ENCODE results near the gene SAMM50. TPM values are rescaled to one million over a fixed set of nuclear protein-coding genes. Genes with fewer than 3 reads are reported as not detected.

SAMM50 gene
- polyA plus RNA-seq, 4 donors = 45.4 to 66.9 (median 56.4) TPM

DNA sequence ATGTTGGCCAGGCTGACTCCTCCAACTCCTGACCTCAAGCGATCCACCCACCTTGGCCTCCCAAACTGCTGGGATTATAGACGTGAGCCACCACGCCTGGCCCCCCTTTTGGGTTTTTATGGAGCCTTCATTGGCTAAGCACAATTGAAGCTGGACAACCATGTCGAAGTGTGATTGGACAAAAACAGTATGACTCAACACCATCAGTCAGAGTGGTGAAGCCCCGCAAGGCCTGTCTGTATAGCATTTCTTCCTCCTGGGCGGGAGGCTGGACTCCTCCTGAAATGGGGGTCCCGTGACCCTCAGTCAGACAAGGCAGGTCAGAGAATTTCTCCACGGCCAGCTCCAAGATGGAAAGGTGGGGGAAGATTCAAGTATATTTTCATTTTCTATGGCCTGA, 65.7 kb downstream of the SAMM50 start:
- H3K4me3 ChIP-seq (ENCODE audit: low read depth in 1 of 3, low read length in 3 of 3) = no peak overlapping the region
- H3K27ac ChIP-seq (ENCODE audit: low read depth in 1 of 3, low read length in 2 of 3) = no peak overlapping the region
- 88 to 96% (median 94%) methylated on average over 8 of the region's 8 CpGs for WGBS, 3 donors
- FAIRE-seq (no peak), DNase-seq (no peak)
- no peaks in the 10 kb centered on the region for H3K9me3 ChIP-seq (ENCODE audit: control insufficient read depth in 2 of 2, insufficient read depth in 1 of 2, low read depth in 1 of 2, low read length in 1 of 2)
- H3K4me1 ChIP-seq (ENCODE audit: control insufficient read depth in 3 of 3, insufficient read depth in 2 of 3, low read depth in 1 of 3, low read length in 2 of 3) = peaks cover 0 to 5% (median 2%) of the 10 kb centered on the region in 3 donors
- H3K36me3 ChIP-seq (ENCODE audit: control insufficient read depth in 3 of 3, insufficient read depth in 2 of 3, low read depth in 1 of 3, low read length in 3 of 3) = no peaks in the 10 kb centered on the region
- H3K27me3 ChIP-seq (ENCODE audit: control insufficient read depth in 3 of 3, insufficient read depth in 3 of 3, low read length in 3 of 3) = no peaks in the 10 kb centered on the region

DNA sequence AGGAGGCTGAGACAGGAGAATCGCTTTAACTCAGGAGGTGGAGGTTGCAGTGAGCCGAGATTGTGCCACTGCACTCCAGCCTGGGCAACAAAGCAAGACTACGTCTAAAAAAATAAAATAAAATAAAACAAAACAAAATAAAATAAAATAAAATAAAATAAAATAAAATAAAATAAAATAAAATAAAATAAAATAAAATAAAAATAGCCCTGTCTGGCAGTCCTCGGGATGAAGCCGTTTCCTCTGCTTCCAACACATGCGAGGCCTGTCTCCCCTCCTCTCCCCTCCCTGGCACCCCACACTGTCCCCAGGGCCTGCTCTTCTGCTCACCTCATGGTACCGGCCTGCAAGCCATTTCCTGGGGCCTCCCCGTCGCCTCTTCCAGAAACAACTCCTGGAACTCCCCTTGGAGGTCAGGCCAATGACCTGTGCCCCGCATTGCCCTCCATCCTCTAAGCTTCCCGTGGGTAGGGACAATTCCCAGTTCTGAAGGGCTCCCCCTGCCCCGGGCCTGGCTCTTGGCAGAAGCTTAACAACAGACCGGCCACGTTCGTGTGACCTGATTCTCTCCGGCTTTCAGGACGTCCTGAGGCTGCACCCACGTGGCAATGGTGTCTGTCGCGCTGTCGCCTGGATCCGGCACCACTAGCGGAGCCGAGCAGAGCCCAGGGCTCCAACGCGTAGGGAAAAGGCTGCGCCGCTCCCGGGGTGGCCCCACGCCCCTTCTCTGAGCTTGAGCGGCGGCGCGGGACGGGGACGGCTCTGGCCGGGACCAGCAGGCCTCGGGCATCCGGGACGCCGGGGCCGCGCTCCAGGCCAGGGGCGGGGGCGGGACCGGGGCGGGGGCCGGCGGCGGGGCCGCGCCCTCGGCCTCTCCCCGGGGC, 68.4 kb downstream of the SAMM50 start:
- no peaks in the 10 kb centered on the region for H3K36me3 ChIP-seq (ENCODE audit: control insufficient read depth in 3 of 3, insufficient read depth in 2 of 3, low read depth in 1 of 3, low read length in 3 of 3)
- WGBS, 3 donors = 10 to 18% (median 15%) methylated on average over 33 to 54 of the region's 54 CpGs
- peak overlapping the region in 1 of 3 donors; percentile 62 for H3K27ac ChIP-seq (ENCODE audit: low read depth in 1 of 3, low read length in 2 of 3)

DNA sequence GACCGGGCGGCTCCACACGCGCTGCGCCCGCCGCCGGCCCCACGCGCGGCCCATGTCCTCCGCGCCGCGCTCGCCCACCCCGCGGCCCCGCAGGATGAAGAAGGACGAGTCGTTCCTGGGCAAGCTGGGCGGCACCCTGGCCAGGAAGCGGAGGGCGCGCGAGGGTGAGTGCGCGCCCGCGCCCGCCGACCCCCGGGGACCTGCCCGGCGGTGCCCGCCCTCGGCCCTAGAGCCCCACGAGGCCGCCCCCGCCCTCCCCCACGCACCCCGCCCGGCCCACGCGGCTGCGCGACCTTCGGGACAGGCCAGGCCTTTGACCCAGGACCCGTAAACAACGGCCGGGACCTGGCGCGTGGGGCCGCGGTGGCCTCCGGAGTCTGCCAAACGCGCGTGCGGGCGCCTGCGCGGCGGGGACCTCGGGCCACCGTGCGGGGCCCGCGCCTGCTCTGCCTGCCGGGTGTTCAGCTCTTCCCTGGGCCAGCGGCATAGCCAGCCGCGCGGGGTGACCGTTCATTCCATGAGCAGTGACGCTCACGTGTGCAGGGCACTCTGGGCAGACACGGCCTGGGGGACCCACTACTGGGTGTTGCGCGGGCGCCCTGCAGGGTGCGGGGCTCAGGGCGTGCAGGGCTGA, 69.2 kb downstream of the SAMM50 start, which contains the start of gene PARVB:
TSS of gene PARVB (plus strand) at position 15 of the 634 bp plus-strand sequence. CDS start at position 53, 38 bp downstream.
- 2 to 11% (median 5%) methylated on average over 25 to 83 of the region's 83 CpGs for WGBS, 3 donors
- H3K36me3 ChIP-seq (ENCODE audit: control insufficient read depth in 3 of 3, insufficient read depth in 2 of 3, low read depth in 1 of 3, low read length in 3 of 3) = no peaks in the 10 kb centered on the region
- peak within 1 kb of the TSS; percentile 55 to 63 (median 59) for H3K4me3 ChIP-seq (ENCODE audit: low read depth in 1 of 3, low read length in 3 of 3)
- FAIRE-seq = no peak
- DNase-seq = peak in 1 of 2 donors; percentile 35
- H3K4me1 ChIP-seq (ENCODE audit: control insufficient read depth in 3 of 3, insufficient read depth in 2 of 3, low read depth in 1 of 3, low read length in 2 of 3) = peaks cover 0 to 5% (median 2%) of the 10 kb centered on the region in 3 donors
- H3K9me3 ChIP-seq (ENCODE audit: control insufficient read depth in 2 of 2, insufficient read depth in 1 of 2, low read depth in 1 of 2, low read length in 1 of 2) = no peaks in the 10 kb centered on the region
- H3K27me3 ChIP-seq (ENCODE audit: control insufficient read depth in 3 of 3, insufficient read depth in 3 of 3, low read length in 3 of 3) = no peaks in the 10 kb centered on the region
- H3K27ac ChIP-seq (ENCODE audit: low read depth in 1 of 3, low read length in 2 of 3) = peak within 1 kb of the TSS in 1 of 3 donors; percentile 98

More for the DNA sequence above, 68.4 kb downstream of the SAMM50 start:
- H3K9me3 ChIP-seq (ENCODE audit: control insufficient read depth in 2 of 2, insufficient read depth in 1 of 2, low read depth in 1 of 2, low read length in 1 of 2) = no peaks in the 10 kb centered on the region
- H3K4me1 ChIP-seq (ENCODE audit: control insufficient read depth in 3 of 3, insufficient read depth in 2 of 3, low read depth in 1 of 3, low read length in 2 of 3) = peaks cover 0 to 5% (median 2%) of the 10 kb centered on the region in 3 donors
- peak overlapping the region; percentile 55 to 63 (median 59) for H3K4me3 ChIP-seq (ENCODE audit: low read depth in 1 of 3, low read length in 3 of 3)
- peak in 1 of 2 donors; percentile 56 for DNase-seq
- no peak for FAIRE-seq
- no peaks in the 10 kb centered on the region for H3K27me3 ChIP-seq (ENCODE audit: control insufficient read depth in 3 of 3, insufficient read depth in 3 of 3, low read length in 3 of 3)

DNA sequence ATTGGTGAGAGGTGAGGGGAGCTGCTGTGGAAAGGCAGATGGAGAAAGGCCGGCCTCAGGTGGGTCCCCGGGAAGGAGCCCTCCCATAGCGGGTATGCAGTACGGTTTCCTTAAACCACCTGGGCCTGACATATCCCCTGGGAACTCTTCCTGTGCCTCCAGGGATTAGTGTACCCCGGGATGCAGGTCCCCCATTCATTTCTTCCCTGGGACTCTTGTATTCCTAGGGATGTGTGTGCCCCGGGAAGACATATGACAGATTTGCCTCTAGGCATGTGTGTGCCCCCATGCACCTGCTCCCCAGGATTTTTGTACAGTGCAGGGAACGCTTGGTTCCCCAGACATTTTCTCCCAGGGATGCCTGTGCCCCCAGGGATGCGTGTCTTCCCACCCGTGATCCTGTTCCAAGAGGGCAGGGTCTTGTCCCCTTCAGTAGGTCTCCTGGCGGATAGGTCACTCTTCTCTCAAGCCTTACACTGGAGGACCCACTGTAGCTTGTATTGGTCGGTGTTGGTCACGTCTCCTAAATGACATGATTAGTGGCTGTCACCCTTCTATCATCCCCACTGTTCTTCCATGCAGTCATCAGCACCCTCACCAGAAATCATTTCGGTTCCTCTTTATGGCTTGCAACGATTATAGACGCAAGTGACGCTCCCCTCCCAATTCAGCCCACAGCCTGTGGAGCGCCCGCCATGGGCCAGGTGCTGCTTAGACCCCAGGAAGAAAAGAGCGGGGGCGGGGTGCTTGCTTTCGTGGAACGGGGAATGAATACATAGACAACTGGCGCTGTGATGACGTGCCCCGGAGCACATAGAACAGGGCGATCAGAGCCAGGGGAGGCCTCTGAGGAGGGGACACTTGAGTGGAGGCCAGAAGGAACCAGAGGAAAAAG, 70.2 kb downstream of the SAMM50 start:
- no peaks in the 10 kb centered on the region for H3K27me3 ChIP-seq (ENCODE audit: control insufficient read depth in 3 of 3, insufficient read depth in 3 of 3, low read length in 3 of 3)
- H3K4me1 ChIP-seq (ENCODE audit: control insufficient read depth in 3 of 3, insufficient read depth in 2 of 3, low read depth in 1 of 3, low read length in 2 of 3) = peaks cover 0 to 5% (median 2%) of the 10 kb centered on the region in 3 donors
- no peak for FAIRE-seq
- H3K9me3 ChIP-seq (ENCODE audit: control insufficient read depth in 2 of 2, insufficient read depth in 1 of 2, low read depth in 1 of 2, low read length in 1 of 2) = no peaks in the 10 kb centered on the region
- 79 to 86% (median 79%) methylated on average over 25 to 26 of the region's 26 CpGs for WGBS, 3 donors
- peak overlapping the region in 2 of 3 donors; percentile 38 to 59 for H3K4me3 ChIP-seq (ENCODE audit: low read depth in 1 of 3, low read length in 3 of 3)
- DNase-seq = no peak
- peak overlapping the region; percentile 42 to 98 (median 45) for H3K27ac ChIP-seq (ENCODE audit: low read depth in 1 of 3, low read length in 2 of 3)
- no peaks in the 10 kb centered on the region for H3K36me3 ChIP-seq (ENCODE audit: control insufficient read depth in 3 of 3, insufficient read depth in 2 of 3, low read depth in 1 of 3, low read length in 3 of 3)

DNA sequence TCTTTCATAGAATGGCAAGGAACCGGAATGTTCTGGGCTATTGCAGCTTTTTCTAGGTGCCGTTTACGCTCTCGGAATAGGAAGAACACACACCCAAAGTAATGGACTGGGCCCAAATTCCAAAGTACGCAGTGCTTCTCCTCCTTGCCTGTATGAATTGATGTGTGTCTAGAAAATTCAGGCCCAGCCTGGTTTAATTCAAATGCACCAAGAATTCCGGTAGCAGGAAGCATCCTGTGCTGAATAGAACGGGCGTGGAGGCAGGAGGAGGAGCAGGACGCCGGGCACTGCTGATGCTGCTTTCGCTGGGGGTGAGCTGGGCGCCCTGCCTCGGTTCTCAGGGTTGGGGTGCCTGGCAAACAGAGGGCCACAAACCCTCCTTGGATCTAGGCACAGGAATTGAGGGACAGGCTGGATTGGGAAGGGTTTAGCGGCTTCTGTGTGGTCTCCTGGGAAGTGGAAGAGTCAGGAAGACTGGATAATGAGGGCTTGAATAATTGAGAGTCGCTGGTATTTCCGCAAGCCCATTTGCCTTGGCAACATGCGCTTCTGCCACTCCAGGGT, 70.9 kb downstream of the SAMM50 start:
- DNase-seq (no peak), FAIRE-seq (no peak)
- H3K27me3 ChIP-seq (ENCODE audit: control insufficient read depth in 3 of 3, insufficient read depth in 3 of 3, low read length in 3 of 3) = no peaks in the 10 kb centered on the region
- H3K27ac ChIP-seq (ENCODE audit: low read depth in 1 of 3, low read length in 2 of 3) = peak overlapping the region; percentile 42 to 98 (median 56)
- H3K36me3 ChIP-seq (ENCODE audit: control insufficient read depth in 3 of 3, insufficient read depth in 2 of 3, low read depth in 1 of 3, low read length in 3 of 3) = no peaks in the 10 kb centered on the region
- H3K9me3 ChIP-seq (ENCODE audit: control insufficient read depth in 2 of 2, insufficient read depth in 1 of 2, low read depth in 1 of 2, low read length in 1 of 2) = no peaks in the 10 kb centered on the region
- H3K4me3 ChIP-seq (ENCODE audit: low read depth in 1 of 3, low read length in 3 of 3) = no peak overlapping the region
- peaks cover 0 to 5% (median 2%) of the 10 kb centered on the region in 3 donors for H3K4me1 ChIP-seq (ENCODE audit: control insufficient read depth in 3 of 3, insufficient read depth in 2 of 3, low read depth in 1 of 3, low read length in 2 of 3)
- 55 to 70% (median 56%) methylated on average over 17 of the region's 17 CpGs for WGBS, 3 donors

DNA sequence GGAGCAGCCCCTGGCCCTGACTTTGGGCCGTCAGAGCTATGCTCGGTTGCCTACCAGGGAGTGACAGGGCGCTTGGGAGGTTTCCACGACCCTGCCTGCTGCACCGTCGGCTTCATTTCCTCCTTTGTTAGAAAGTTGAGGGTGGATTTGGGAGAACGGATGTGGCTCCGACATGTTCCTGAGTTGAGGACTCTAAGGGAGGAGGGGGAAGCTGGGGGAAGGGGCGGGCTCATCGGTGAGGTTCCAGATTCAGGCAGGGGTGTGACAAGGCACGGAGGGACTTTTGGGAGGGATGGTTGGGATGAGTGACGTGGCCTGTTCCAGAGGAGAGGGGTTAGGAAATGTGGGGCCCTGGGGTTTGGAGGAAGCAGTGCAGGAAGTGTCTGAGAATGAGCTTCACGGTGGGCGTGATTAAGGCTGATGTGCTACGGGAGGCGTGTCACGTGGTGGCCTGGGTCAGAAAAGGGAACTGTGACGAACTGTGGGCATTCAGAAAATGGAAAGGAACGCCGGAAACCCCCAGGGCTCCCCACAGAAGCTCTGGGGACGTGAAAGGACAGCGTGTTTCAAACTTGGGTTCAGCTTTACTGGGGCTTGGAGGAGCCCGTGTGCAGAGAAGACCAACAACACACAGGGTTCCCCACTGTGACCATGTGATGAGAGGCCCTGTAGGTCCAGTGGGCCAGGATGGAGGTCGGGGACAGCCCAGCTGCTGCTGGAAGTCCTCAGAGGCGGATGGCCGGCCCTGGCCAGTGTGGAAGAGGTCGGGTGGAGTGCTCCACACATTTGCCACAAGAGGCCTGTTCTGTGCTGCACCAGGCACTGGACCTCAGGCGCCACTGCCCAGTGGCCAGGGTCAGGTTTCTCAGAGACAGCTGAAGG, 71.6 kb downstream of the SAMM50 start:
- FAIRE-seq (no peak), DNase-seq (peak; percentile 29 to 57)
- no peaks in the 10 kb centered on the region for H3K27me3 ChIP-seq (ENCODE audit: control insufficient read depth in 3 of 3, insufficient read depth in 3 of 3, low read length in 3 of 3)
- H3K4me1 ChIP-seq (ENCODE audit: control insufficient read depth in 3 of 3, insufficient read depth in 2 of 3, low read depth in 1 of 3, low read length in 2 of 3) = peaks cover 0 to 5% (median 2%) of the 10 kb centered on the region in 3 donors
- H3K36me3 ChIP-seq (ENCODE audit: control insufficient read depth in 3 of 3, insufficient read depth in 2 of 3, low read depth in 1 of 3, low read length in 3 of 3) = no peaks in the 10 kb centered on the region
- no peaks in the 10 kb centered on the region for H3K9me3 ChIP-seq (ENCODE audit: control insufficient read depth in 2 of 2, insufficient read depth in 1 of 2, low read depth in 1 of 2, low read length in 1 of 2)
- peak overlapping the region; percentile 58 to 98 (median 59) for H3K27ac ChIP-seq (ENCODE audit: low read depth in 1 of 3, low read length in 2 of 3)
- 49 to 74% (median 53%) methylated on average over 28 of the region's 28 CpGs for WGBS, 3 donors
- peak overlapping the region in 1 of 3 donors; percentile 5 for H3K4me3 ChIP-seq (ENCODE audit: low read depth in 1 of 3, low read length in 3 of 3)

DNA sequence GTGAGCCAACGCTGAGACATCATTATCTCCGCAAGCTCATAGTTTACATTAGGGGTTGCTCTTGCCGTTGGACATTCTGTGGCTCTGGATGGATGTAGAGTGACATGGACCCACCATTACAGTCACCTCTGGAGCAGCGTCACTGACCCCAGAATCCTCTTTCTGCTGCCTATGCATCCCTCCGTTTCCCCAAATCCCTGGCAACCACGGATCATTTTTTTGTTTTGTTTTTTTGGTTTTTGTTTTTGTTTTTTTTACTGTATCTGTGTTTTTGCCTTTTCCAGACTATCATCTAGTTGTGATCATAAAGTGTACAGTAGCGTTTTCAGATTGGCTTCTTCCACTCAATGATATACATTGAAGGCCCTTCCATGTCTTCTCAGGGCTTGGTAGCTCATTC, 72.8 kb downstream of the SAMM50 start:
- 79 to 91% (median 86%) methylated on average over 7 of the region's 7 CpGs for WGBS, 3 donors
- Histone ChIP-seq H3K36me3 (ENCODE audit: control insufficient read depth in 3 of 3, insufficient read depth in 2 of 3, low read depth in 1 of 3, low read length in 3 of 3) (no peaks in the 10 kb centered on the region), H3K9me3 (ENCODE audit: control insufficient read depth in 2 of 2, insufficient read depth in 1 of 2, low read depth in 1 of 2, low read length in 1 of 2) (no peaks in the 10 kb centered on the region), H3K27me3 (ENCODE audit: control insufficient read depth in 3 of 3, insufficient read depth in 3 of 3, low read length in 3 of 3) (no peaks in the 10 kb centered on the region), H3K27ac (ENCODE audit: low read depth in 1 of 3, low read length in 2 of 3) (peak overlapping the region in 1 of 3 donors; percentile 40), H3K4me1 (ENCODE audit: control insufficient read depth in 3 of 3, insufficient read depth in 2 of 3, low read depth in 1 of 3, low read length in 2 of 3) (peaks cover 0 to 5% (median 2%) of the 10 kb centered on the region in 3 donors), H3K4me3 (ENCODE audit: low read depth in 1 of 3, low read length in 3 of 3) (no peak overlapping the region)
- DNase-seq (no peak), FAIRE-seq (no peak)

All from small intestine (tissue), 7 donors.